HG03520 (cell line): Measurements from ENCODE around the gene NETO1.

Experiments
- ATAC-seq: cut with Tn5 transposase; IDR thresholded peaks from one replicate; pipeline ENCODE4 v1.9.1; 2021; ENCODE audit warnings: mild to moderate bottlenecking, moderate library complexity; ENCODE audit not compliant: unreplicated experiment

NETO1 gene

DNA sequence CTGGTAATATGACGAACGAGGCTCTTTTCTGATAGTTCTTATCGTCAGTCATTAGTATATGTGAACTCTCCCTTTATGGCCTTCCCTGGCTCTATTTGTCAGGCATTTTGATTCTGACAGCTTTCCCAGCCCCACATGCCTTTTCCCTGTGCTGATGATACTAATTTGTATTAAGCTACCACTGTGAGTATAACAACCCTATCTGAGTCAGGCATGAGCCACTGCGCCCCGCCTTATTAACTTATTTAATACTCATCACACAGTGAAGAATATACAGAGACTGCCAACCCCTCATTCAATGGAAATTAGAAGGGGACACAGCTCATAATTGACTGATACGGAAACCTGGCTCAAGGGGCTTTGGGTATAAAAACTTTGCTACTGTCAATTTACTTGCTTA is 140.0 kb downstream of the NETO1 start:
- no peak for ATAC-seq

DNA sequence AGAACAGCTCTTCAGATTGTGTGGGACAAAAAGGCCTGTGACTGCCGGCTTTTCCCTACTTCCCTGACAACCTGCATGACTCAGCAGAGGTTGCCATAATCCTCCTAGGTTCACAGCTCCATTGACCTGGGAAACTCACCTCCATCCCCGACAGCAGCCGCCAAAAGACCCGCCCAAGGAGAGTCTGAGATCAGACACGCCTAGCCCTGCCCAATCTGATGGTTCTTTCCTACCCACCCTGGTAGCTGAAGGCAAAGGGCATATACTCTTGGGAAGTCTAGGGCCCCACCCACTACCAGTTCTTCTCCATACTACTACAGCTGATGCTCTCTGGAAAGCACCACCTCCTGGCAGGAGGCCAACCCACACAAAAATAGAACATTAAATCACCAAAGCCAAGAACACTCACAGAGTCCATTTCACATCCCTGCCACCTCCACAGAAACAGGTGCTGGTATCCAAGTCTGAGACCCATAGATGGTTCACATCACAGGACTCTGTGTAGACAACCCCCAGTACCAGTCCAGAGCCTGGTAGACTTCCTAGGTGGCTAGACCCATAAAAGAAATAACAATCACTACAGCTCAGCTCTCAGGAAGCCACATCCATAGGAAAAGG is 140.6 kb downstream of the NETO1 start:
- ATAC-seq, result no peak

DNA sequence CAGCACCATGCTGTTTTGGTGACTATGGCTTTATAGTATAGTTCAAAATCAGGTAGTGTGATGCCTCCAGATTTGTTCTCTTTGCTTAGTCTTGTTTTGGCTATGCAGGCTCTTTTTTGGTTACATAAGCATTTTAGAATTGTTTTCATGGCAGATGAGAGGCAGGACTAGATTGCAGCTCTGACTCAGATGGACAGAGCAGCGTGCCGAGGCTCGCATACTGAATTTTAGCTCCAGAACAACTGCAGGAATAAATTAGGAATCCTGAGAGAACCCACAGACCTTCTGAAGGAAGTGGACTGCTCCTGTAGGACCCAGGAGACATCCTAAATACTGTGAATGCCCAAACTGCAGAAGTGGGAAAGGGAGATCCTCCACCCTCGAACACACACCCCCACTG is 141.6 kb downstream of the NETO1 start:
- no peak for ATAC-seq

DNA sequence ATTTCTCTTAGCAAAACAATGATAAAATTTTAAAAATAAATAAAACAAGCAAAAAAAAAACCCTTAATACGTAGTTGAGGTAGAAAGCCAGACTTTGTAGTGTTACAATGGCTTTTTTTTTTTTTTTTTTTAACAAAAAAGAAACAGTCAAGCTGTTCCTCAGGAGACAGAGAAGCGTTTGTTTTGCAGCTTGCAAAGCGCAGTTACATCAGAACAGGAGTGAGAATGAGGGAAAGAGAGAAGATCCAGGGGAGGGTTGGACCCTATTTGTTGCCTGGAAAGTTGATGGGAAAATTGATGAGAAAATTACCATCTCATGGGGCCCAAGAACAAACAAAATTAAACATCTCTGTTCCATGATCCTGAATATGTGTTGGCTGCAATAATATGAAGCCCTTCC is 146.5 kb downstream of the NETO1 start:
- ATAC-seq, result no peak

DNA sequence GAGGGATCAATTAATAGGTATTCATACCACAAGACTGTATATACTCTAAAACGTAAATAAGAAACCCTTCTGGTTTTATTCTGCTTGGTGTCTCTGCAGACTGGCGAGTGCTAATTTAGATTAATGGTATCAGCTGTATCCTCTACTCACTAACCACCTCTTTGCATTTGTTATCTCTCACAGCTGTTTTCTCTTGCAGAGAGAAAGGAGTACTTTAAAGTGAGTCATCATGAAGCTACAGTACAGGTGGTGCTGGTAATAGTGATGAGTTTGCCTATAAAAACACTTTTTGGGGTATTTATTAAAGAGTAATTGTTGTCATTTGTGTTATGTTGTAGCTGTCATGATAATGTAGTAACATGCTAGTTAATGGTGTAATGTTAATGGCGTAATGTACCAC is 147.7 kb downstream of the NETO1 start:
- no peak for ATAC-seq

DNA sequence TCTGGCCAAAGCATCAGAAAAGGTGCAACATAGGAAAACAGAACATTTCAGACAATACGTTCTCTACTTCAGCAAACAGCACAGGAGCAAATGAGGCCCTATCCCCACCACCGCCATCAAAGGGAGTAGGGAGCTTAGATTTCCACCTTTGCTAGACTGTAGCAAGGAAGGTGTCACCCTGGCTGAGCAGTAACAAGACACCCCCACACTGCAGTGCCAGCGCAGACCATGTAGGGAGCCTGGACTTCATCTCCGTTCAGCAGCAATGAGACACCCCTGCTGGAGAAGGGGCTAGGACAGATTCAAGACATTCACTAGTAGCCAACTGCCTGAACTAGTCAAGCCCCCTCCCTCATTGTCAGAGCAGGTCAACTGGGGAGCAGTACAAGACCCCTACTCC is 163.6 kb downstream of the NETO1 start:
- no peak for ATAC-seq

DNA sequence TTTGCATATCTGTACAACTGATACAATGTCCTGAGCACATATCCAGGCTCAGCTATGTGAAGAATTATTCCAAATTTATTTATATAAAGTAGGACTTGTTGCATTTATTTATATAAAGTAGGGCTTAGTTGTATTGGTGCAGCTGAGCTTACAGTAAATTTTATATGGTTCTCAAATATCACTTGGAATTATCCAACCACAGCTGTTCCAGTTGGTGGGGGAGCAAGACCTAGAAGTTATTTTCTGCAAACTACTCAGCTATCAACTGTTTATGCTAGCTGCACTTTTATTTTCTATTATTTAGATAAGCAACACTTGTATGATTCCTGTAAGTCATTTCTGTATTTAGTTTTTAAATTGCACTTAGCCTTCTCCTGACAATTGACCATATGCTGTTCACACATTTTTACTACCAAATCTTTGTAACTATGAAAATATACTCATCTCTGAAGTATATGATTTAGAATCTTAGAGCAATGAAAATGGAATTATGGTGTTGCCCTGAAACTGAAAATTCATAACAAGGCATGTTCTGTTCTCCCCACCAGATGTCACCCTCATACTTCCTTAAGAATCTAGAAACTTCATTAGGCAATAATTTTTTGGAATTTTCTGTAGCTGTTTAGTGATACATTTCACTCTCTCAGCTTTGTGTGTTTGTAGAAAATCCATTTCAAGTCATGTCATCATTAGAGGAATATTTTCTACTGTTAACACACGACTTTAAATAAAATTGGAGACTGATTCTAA is 166.7 kb downstream of the NETO1 start:
- no peak for ATAC-seq

DNA sequence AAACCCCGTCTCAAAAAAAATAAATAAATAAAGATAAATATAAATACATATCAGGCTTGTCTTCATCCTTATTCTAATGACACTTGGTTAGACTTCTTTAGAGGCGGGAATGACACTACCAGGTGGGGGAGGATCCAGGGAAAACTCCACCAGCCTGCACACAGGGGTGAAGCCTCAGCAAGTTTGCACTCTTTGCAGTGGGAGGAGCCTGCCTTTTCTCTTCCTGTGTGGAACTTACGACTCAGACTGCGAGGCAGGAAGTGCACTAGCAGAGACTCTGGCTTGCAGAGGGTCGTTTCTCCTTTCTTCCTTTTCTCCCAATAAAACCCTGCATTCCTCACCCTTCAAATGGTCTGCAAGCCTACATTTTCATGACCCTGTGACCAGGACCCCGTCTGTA is 170.1 kb downstream of the NETO1 start:
- no peak for ATAC-seq

DNA sequence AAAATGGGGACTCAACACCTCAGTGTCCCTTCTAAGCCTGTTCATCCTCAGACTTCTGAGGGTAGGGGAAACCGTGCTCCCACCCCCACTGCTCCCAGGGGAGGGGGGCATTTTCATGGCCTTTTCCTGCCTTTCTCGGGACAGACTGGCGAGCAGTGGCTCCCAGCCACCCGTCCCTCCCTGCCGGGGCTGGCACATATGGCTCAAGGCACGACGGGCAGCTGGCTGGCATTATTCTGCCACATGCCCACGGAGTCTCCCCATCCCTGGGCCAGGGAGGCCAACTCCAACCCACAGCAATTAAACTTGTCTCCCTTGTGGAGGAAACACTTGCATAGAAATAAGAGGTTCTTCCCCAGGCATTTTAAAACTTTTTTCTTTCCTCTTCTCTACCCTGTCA is 175.2 kb downstream of the NETO1 start:
- no peak for ATAC-seq
